ENCODE measurements around the gene PXK.
"Not testable (repeated sequence)": the region's sequence is repeated elsewhere in the genome, so short reads cannot be mapped to it uniquely, and the experiment has no call there.

PXK gene

DNA sequence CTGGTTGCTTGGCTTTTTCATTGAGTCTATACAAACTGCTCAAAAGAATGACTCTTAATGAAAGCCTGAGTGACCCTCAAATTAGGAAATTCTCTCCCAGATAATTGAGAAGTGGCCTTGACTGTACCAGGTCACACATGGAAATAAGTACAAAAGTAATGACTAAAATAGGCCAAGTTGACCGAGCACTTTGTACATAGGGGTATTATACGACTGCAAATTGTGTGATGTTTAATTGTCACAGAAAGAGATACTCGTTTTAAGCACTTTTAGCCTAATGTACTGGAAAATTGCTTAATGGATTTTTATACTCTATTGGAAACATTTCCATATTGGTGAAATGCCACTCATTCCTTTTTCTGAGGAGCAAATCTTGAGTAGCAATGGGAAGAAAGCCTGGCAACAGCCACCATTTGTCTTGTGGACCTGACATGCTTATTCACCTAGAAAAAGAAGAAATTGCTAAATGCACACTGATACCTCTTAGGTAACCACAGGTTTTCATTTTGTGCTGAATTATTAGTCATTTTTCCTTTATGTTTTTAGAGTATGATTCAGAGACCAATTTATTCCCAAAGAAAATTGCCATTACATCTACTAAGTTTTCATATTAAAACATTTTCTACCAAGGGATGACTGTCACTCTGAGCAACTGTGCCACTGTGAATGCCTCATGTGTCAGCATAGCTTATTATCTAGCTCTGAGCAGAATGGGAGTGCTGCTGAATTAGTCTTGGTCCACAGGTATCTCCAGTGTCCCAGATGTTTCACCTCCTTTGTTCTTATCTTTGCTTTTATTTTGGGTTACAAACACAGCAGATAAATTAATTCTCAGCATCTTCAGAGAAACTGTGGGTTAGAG, 8.9 kb upstream of the PXK start:
- DNase-seq (ENCODE audit: low spot score): no peak

DNA sequence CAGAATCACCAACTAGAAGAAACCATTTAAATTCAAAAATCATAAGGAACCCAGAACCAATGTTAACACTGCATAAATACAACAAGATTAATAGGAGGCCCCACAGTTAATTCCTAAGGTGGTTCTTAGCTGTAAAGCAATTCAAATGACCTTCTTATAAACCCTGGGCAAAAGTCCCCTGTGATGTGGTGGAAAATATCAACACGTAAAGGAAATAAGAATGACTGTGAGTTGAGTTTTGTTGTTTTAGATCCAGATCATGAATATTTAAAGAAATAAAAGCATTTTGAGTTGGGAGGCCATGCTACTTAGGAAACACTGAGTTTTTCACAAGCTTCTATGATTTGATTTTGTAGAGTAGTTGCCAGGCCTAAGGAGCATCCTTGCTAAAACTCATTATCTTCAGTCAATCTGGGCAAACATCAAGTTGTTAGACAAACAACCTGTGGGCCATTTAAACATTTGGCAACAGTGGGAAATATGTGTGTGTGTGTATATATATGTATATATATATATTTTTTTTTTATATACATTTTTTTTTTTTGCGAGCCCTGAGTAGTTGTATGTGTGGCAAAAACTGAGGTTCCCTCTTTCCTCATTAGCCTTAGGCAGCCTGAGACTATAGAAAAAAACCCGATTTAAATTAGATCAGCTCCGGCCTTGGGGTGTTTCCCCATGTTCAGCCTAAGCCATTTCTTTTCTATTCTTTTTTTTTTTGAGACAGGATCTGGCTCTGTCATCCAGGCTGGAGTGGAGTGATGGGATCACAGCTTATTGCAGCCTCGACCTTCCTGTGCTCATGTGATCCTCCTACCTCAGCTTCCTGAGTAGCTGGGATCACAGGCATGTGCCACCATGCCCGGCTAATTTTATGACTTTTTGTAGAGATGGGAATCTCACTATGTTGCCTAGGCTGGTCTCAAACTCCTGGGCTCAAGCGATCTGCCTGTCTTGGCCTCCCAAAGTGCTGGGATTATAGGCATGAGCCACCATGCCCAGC, 8.0 kb upstream of the PXK start:
- DNase-seq (ENCODE audit: low spot score): no peak

DNA sequence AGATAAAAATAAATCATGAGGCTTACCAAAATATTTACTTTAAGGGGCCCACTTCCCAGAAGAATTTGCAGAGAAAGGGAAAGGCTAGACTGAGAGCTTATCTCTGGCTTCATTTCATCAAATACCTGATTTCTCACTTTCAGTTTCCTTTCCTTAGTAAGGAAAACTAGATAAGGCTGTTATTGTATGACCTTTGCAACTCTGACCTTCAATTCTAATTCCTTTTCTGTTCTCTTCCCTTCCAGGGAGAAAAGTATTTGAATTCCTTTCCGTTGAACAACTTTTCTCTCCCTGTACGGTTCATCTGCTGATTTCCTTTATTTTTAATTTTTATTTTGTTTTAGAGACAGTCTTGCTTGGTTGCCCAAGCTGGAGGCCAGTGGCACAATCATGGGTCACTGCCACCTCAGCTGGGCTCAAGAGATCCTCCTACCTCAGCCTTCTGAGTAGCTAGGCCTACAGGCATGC, 7.1 kb upstream of the PXK start:
- DNase-seq (ENCODE audit: low spot score): no peak

DNA sequence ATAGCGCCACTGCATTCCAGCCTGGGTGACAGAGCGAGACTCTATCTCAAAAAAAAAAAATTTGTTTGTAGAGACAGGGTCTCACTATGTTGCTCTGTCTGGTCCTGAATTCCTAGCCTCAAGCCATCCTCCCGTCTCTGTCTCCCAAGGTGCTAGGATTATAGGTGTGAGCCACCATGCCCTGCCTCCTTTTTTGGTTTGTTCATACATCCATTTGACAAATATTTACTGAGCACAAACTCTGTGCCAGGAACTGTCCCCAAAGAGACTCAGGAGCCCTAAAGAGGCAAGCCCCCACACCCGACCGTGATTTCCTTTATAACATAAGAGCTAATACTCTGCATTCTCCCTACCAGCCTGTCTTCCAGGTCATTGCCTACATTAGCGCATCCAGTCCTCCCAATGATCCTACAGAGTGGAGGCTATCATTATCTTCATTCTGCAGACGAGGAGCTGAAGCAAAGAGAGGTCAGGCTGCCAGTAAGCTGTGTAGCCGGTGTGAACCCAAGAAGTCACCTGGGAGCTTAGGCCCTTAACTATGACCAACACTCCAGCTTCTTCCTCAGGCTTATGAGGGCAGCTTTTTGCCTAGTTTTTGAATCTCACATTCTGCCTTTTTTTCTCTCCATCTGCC, 6.3 kb upstream of the PXK start:
- DNase-seq (ENCODE audit: low spot score): no peak

DNA sequence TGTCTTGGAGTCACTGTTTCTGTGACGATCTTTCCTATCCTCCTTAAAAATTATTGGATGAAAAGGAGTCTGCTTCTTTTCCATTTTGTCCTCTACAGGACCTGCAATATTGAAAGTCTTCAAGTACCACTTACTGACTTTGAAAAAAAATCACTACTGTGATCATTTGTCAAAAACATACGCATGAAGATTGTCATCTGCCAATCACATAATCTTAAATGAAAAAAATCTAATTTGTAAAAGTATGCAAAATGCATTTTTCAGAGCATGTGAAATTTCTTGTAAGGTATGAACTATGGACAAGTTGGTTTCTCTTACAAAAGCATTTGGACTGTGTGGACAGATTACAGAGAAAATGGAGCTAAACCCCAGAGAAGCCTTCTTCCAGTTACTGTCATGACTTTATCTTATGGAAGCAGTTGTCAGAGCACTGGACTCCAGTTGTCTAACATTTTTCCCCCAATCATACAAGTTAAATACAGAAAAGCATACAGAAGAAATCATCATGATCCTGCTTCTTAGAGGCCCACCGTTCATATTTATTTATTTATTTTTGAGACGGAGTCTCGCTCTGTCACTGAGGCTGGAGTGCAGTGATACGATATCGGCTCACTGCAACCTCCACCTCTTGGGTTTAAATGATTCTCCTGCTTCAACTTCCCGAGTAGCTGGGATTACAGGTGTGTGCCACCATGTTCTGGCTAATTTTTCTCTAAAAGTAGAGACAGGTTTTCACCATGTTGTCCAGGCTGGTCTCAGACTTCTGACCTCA, 3.4 kb upstream of the PXK start:
- no peak for DNase-seq (ENCODE audit: low spot score)

DNA sequence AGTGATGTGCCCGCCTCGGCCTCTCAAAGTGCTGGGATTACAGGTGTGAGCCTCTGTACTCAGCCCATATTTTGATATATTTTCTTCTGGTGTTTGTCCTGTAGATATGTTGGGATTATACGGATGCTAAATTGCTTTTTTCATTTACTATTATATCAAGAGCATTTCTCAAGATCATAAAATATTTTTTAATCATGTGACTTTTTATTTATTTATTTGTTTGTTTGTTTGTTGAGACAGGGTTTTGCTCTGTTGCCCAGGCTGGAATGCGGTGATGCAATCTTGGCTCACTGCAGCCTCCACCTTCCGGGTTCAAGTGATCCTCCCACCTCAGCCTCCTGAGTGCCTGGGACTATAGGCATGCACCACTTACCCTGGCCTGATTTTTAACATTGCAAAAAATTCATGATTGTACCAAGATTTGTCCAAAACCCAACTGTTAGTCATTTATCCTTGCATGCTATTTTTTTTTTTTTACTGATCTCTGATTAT, 2.7 kb upstream of the PXK start:
- DNase-seq (ENCODE audit: low spot score): no peak

DNA sequence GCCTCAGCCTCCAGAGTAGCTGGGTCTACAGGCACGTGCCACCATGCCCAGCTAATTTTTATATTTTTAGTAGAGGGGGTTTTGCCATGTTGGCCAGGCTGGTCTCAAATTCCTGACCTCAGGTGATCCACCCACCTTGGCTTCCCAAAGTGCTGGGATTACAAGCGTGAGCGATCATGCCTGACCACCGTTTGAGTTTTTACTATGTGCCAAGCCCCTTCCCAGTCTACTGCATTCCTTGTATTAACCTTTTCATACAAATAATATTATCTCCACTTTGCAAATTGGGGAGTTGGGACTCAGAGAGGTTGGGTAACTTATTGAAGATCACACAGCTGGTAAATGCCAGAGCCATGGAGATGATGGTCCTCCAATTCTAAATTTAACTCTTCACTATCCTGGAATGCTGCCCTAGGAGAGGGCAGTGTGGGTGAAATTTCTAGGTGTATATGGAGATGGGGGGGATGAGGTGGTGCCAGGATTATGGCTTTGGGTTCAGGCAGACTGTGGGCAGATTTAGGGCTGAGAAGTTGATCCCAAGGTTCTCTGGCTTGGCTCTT, 1.0 kb upstream of the PXK start:
- DNase-seq (ENCODE audit: low spot score): no peak

DNA sequence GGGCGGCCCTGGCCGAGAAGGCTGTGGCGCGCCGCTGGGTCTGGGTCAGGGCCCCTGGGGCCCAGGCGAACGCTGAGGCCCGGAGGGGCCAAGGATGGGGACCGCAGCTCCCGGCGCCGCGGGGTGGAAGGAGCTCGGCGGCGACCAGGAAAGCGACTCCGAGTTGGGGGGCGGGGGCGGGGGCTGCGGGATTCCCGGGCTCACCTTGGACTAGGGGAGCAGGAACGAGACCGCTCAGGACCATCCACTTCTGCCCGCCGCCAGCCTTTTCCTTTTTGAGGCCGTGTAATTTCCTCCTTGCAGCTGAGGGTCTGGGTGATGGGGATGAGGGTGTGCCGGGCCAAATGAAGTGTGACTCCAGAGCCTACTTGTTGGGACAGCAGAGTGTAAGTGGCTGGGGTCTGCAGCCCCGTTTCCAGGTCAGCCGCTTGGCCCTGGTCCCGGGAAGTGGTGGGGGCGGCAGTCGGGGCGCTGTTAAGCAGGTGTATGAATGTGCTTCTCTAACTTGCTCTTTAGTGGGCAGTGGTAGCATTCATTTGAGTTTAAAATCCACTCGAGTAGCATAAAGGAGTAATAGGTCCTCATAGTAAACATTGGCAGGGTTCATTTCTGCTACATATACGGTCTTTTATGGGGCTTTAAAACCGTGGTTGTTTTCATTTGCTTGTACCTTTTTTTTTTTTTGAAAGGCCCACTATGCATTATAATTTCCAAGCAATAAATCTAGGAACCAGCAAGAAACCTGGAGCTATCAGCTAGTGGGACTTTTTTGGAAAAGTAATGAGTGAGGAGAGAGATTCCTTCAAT, 717 bp downstream of the PXK start:
- DNase-seq (ENCODE audit: low spot score): peak; percentile 38

DNA sequence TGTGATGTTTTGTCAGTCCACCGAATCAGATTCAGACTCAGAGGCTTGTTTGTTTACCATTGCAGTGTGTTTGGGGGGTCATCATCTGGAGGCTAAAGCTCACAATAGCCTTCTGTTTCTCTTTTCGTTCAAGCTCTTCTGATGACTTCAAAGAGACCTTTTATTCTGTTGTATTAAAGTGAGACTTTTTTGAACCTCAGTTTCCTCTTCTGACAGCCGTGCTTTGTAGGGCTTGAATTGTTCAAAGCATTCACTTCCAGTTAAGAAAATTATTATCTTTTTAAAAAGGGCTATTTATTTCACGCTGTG, 1.3 kb downstream of the PXK start:
- no peak for DNase-seq (ENCODE audit: low spot score)

DNA sequence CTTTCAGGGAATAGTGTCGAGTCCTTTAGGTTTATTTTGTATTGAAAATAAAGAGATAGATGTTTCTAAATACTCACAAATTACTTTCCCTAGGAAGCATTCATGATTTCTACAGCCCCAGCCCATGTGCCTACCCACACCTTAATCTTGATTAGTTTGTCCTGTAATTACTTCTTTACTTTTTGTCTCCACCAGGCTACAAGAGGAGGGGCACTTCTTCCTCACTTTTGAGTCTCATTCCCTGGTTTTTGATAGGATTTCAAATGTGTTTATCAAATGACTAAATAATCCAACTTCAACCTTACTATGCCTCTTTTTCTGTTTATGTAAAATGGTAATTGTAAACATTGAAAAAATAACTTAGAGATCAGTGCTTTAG, 1.8 kb downstream of the PXK start:
- DNase-seq (ENCODE audit: low spot score): no peak

DNA sequence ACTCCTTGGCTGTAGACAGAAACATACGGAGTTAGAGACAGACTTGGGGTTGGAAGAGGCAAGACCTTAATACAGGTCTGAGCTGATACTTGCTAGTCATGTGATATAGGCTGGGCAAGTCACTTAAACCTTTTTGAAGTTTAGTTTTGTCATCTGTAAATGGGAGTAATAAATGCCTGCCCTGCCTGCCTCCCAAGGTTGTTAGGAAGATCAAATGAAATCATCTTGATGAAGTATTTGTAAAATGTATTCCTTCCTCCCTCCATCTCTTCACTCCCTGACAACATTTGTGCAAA, 2.9 kb downstream of the PXK start:
- DNase-seq (ENCODE audit: low spot score): no peak

DNA sequence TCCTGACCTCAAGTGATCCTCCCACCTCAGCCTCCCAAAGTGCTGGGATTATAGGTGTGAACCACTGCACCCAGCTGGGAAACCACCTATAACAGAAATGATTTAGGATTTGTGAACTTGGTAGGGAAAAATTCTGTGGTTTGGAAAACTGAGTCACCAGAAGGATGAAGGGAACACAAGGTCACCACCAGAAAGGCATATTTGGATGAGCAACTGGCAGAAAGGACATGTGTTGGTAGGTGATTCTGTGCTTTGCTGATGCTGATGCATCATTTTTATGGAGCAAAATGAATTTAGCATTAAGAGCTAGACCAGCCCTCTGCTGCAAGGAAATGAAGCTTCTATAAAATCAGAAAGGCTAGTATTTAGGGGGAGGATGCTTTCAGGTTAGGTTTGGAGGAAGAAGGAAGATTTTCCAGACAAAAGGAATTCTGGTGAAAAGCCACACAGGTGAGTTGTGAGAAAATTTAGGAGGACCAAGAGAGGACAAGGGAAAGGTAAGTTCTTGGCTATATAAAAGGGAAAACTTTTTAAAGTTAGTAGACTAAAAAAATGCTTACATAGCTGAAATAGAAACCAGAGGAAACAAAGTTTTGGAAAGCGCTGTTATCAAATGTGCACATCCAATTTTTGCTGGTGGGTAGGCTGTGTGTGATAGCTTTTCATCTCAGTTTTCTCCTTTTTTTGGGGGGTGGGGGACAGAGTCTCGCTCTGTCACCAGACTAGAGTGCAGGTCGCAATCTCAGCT, 3.6 kb downstream of the PXK start:
- no peak for DNase-seq (ENCODE audit: low spot score)

DNA sequence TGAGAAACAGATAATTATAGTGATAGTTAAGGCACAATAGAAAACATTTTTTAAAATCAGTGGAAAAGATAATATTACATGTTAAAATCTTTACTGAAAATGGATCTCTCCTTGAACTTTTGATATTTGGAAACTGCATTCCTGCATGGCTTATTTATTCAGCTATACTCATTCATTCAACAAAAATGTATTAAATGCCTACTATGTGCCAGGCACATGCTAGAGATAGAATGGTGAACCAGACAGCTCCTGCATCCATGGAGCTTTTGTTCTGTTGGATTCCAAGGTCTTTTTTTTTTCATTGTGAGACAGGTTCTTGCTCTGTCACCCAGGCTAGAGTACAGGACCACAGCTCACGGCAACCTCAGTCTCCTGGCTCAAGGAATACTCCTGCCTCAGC, 4.5 kb downstream of the PXK start:
- no peak for DNase-seq (ENCODE audit: low spot score)

DNA sequence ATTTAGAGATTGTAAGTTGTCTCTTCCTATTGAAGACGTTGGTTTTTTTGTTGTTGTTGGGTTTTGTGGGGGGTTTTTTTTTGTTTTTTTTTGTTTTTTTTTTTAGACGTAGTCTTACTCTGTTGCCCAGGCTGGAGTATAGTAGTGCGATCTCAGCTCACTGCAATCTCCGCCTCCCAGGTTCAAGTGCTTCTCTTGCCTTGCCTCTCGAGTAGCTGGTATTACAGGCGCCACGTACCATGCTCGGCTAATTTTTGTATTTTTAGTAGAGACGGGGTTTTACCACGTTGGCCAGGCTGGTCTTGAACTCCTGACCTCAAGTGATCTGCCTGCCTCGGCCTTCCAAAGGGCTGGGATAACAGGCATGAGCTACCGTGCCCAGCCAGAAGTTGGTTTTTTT, 6.5 kb downstream of the PXK start:
- not testable (repeated sequence) for DNase-seq (ENCODE audit: low spot score)

DNA sequence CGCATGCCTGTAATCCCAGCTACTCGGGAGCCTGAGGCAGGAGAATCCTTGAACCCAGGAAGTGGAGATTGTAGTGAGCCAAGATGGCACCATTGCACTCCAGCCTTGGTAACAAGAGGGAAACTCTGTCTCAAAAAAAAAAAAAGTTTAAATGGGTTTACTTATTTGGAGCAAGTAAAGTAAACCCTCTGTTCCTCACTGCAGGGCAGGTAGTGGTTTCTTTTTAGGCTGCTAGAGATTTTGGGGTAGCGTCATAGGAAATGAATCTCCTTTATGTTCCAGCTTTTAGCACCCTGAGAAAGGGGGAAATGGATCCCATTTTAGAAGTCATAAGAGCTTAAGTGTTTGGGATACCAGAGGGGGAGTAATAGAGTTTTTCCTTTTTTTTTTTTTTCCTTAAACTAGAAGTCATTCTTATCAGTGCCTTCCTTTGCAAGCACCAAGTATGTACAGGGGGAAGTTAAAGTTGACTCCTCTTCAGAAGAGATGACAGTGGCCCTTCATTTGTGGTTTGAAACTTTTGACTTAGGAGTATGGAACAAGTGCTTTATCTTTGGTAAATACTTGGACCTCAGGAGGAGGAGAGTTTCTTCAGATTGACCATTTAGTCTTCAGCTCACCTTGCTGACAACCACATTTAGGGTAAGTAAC, 8.0 kb downstream of the PXK start:
- DNase-seq (ENCODE audit: low spot score): no peak

DNA sequence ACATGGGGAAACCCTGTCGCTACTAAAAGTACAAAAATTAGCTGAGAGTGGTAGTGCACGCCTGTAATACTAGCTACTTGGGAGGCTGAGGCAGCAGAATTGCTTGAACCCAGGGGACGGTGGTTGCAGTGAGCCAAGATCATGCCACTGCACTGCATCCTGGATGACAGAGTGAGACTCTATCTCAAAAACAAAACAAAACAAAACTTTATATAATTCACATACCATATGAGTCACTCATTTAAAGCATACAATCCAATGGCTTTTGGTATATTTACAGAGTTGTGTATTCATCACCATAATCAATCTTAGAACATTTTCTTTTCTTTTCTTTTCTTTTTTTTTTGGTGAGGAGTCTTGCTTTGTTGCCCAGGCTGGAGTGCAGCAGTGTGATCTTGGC, 8.7 kb downstream of the PXK start:
- DNase-seq (ENCODE audit: low spot score): no peak

DNA sequence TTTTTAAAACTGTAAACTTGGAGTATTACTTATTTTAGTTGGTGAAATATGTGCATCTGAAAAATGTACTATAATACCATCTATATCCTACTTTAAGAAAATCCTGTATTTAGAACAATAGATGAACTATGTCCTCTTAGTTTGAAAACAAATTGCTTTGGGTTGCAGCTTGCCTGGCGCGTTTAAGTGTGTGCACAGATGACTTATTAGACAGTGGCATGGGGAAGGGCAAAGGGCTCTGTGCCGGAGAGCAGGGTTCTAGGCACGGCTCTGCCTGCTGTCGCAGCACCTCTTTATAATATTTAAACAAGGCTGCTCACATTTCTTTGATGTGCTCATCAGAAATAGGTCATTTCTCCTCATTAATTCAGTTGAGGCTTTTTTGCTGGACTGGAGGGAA, 10.0 kb downstream of the PXK start:
- DNase-seq (ENCODE audit: low spot score): no peak

DNA sequence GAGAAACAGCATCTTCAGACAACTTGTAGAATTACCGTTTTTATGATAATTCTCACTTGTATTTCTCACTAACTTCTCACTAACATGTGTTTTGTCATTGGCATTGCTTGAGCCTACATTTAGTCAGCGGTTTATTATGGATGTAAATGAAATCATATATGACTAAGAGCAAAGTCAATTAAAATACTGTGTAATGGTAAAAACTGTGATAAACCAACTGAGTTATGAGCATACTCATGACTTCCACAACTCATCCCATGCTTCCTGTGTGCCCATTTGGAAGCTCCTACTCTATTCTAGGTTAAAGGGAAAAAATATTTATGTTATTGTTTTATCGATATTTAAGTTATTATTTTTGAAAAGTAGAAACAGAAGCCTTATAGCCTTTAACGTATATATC, 12.8 kb downstream of the PXK start:
- DNase-seq (ENCODE audit: low spot score): no peak

DNA sequence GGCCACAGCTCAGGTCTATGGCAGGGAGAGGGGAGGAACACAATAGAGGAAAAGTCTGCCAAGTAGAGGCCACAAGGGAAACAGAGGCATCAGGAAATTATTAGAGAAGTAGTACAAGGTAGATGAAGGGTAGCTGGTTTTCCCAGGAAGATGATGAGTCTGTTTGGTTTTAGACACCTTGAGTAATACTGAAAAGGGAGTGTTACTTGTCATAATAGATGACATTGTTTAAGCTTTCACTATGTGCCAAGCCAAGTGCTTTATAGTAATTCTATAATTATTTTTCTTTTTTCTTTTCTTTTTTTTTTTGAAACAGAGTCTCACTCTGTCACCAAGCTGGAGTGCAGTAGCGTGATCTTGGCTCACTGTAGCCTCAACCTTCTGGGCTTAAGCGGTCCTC, 13.7 kb downstream of the PXK start:
- DNase-seq (ENCODE audit: low spot score): peak; percentile 46

DNA sequence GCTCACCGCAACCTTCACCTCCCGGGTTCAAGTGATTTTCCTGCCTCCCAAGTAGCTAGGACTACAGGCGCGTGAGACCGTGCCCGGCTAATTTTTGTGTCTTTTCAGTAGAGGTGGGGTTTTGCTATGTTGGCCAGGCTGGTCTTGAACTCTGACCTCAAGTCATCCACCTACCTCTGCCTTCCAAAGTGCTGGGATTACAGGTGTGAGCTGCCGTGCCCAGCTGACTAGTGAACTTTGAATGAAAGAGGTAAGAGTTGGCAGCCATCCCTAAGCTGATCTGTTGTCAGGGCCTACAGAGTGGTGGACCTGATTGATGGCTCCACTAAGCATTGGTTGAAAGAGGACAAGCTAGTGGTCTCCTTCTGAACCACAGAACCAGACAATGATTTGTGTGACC, 15.3 kb downstream of the PXK start:
- DNase-seq (ENCODE audit: low spot score): no peak
